SK-N-SH (cell line): Measurements from ENCODE around the gene SLC44A5.

ENCODE experiments used
- CTCF ChIP-seq: fragments of 200-600 bp; sonication (generic); IDR thresholded peaks from 2 replicates; pipeline ENCODE4 v1.6.1; 2017; ENCODE audit warnings: antibody characterized with exemption, mild to moderate bottlenecking, moderate library complexity
- EZH2phosphoT487 ChIP-seq: fragments of 200-600 bp; sonication (generic); IDR thresholded peaks from 2 replicates; pipeline ENCODE4 v1.6.1; 2017; ENCODE audit warnings: low read depth, mixed run types, mild to moderate bottlenecking, antibody characterized with exemption, moderate library complexity, borderline replicate concordance
- IRF3 ChIP-seq: fragments of 150-350 bp; IDR thresholded peaks from 2 replicates; pipeline ENCODE4 v1.6.1; 2016; ENCODE audit warnings: mild to moderate bottlenecking, low read depth, low read length
- MAX ChIP-seq: IDR thresholded peaks from 2 replicates; pipeline ENCODE4 v1.4.0; 2012; ENCODE audit warnings: low read depth
- NRF1 ChIP-seq: IDR thresholded peaks from 2 replicates; pipeline ENCODE4 v1.6.1; 2012; ENCODE audit warnings: low read depth, mild to moderate bottlenecking, low read length
- PBX3 ChIP-seq: IDR thresholded peaks from 2 replicates; pipeline ENCODE4; 2012
- TAF1 ChIP-seq: IDR thresholded peaks from 2 replicates; pipeline ENCODE4 v1.6.1; 2012; ENCODE audit warnings: low read depth, mild to moderate bottlenecking, low read length, moderate library complexity, borderline replicate concordance
- YY1 ChIP-seq: IDR thresholded peaks from 2 replicates; pipeline ENCODE4 v1.4.0; 2012; ENCODE audit warnings: low read depth, mild to moderate bottlenecking

GRCh38 chr1:75274920-75275506 lies 335.9 kb downstream of the SLC44A5 start:
- TF ChIP-seq TAF1: no peak
- TF ChIP-seq CTCF: no peak
- no peak for TF ChIP-seq MAX
- no peak for TF ChIP-seq IRF3
- no peak for TF ChIP-seq PBX3
- TF ChIP-seq EZH2phosphoT487: no peak
- TF ChIP-seq YY1: no peak
- no peak for TF ChIP-seq NRF1
